Thyroid gland (tissue), 4 donors: ENCODE data around the gene MPG. TPM values are rescaled to one million over a fixed set of nuclear protein-coding genes. Genes with fewer than 3 reads are reported as not detected.
A peak's percentile ranks its signal among the peaks of the same experiment; 100 is the strongest.
"Not testable (repeated sequence)": the region's sequence is repeated elsewhere in the genome, so short reads cannot be mapped to it uniquely, and the experiment has no call there.

ENCODE experiments used
- DNase-seq, 2 donors: peaks; one replicate each; pipeline ENCODE4 v3.0.0-alpha.2; 2019
- H3K27ac ChIP-seq, 3 donors: fragments of 200-600 bp; sonication (generic); 1 replicate in 2 of 3; 2 replicates in 1 of 3; pipeline ENCODE4 v1.5.1; 2016 to 2019; ENCODE audit warnings: mild to moderate bottlenecking in 1 of 3, moderate library complexity in 1 of 3
- H3K27me3 ChIP-seq: fragments of 200-600 bp; sonication (generic); one replicate; pipeline ENCODE4 v1.5.1; 2019
- H3K36me3 ChIP-seq, 2 donors: fragments of 200-600 bp; sonication (generic); one replicate each; pipeline ENCODE4 v1.5.1; 2016 to 2019
- H3K4me1 ChIP-seq, 2 donors: fragments of 200-600 bp; sonication (generic); one replicate each; pipeline ENCODE4 v1.5.1; 2017 to 2019
- H3K4me3 ChIP-seq, 3 donors: fragments of 200-600 bp; sonication (generic); replicated peaks in 1 of 3; 1 replicate in 2 of 3; 2 replicates in 1 of 3; pipeline ENCODE4 v1.5.1; 2016; ENCODE audit warnings: mild to moderate bottlenecking in 1 of 3
- H3K9me3 ChIP-seq: fragments of 200-600 bp; sonication (generic); one replicate; pipeline ENCODE4 v1.5.1; 2017
- CTCF ChIP-seq, 6 experiments: fragments of 200-600 bp in 3 of 6; fragments of 450-650 bp in 3 of 6; sonication (generic) in 3 of 6; IDR thresholded peaks; one replicate each; pipeline ENCODE4 v1.5.1; 2016 to 2019; ENCODE audit warnings: antibody characterized with exemption in 6 of 6, mild to moderate bottlenecking in 2 of 6, inconsistent platforms in 1 of 6, moderate library complexity in 1 of 6
- POLR2A ChIP-seq, 2 donors: fragments of 450-650 bp; IDR thresholded peaks; one replicate each; pipeline ENCODE4 v1.6.1; 2017; ENCODE audit warnings: antibody characterized with exemption in 2 of 2, mild to moderate bottlenecking in 2 of 2, moderate library complexity in 1 of 2
- WGBS, 2 donors: methylation state at CpG; one replicate each; pipeline ENCODE4 v1.1.5; 2017; 5-methylcytosine and 5-hydroxymethylcytosine counted together
- intact Hi-C: fragments of 100-400 bp; cut with DNase I; formaldehyde crosslinking; loops from one replicate; pipeline ENCODE4 v1.15.1; 2023
- total RNA-seq, 4 donors: library from RNA; depleted of rRNA; stranded (reverse); fragments of >200 nt; gene quantifications; one replicate each; pipeline ENCODE4 v1.2.3, GENCODE V29; 2016

The MPG gene
- total RNA-seq, 4 donors from 2014 or later: 75.8 to 150 (median 104) TPM

GRCh38 chr16:44655-45054, 33.4 kb upstream of the MPG start:
- Histone ChIP-seq H3K4me3 (no peak overlapping the region), H3K36me3 (peaks cover 0 to 11% of the 10 kb centered on the region in 2 donors), H3K4me1 (no peaks in the 10 kb centered on the region), H3K27me3 (no peaks in the 10 kb centered on the region), H3K9me3 (no peaks in the 10 kb centered on the region), H3K27ac (no peak overlapping the region)
- 93 to 95% methylated on average over 8 of the region's 8 CpGs for WGBS, 2 donors
- TF ChIP-seq CTCF (IDR thresholded peaks at IDR 0.05) (no peak), POLR2A (IDR thresholded peaks at IDR 0.05) (no peak)
- intact Hi-C loops: no loop called here
- no peak for DNase-seq

- Histone ChIP-seq H3K9me3 (no peaks in the 10 kb centered on the region), H3K27me3 (no peaks in the 10 kb centered on the region), H3K4me3 (no peak overlapping the region), H3K4me1 (no peaks in the 10 kb centered on the region), H3K36me3 (peaks cover 0 to 11% of the 10 kb centered on the region in 2 donors), H3K27ac (no peak overlapping the region)
- 96 to 97% methylated on average over 5 of the region's 5 CpGs for WGBS, 2 donors
- no peak for DNase-seq
- no peak for TF ChIP-seq CTCF (IDR thresholded peaks at IDR 0.05)
- TF ChIP-seq POLR2A (IDR thresholded peaks at IDR 0.05): no peak
- intact Hi-C loops: no loop called here
These were observed 32.6 kb upstream of the MPG start for GRCh38 chr16:45454-45853.

GRCh38 chr16:46510-46909, 31.5 kb upstream of the MPG start:
- DNase-seq, H3K27me3 ChIP-seq, H3K4me1 ChIP-seq, intact Hi-C loops, H3K9me3 ChIP-seq, H3K27ac ChIP-seq, H3K4me3 ChIP-seq: not testable (repeated sequence)
- WGBS, 2 donors: 96% methylated on average over 7 of the region's 7 CpGs
- peaks cover 0 to 11% of the 10 kb centered on the region in 2 donors for H3K36me3 ChIP-seq

GRCh38 chr16:47234-47633, 30.8 kb upstream of the MPG start:
- H3K9me3 ChIP-seq: no peaks in the 10 kb centered on the region
- TF ChIP-seq CTCF (IDR thresholded peaks at IDR 0.05) (no peak), POLR2A (IDR thresholded peaks at IDR 0.05) (no peak)
- H3K4me1 ChIP-seq: peaks cover 9 to 16% of the 10 kb centered on the region in 2 donors
- no peak overlapping the region for H3K27ac ChIP-seq
- 97 to 98% methylated on average over 6 to 7 of the region's 7 CpGs for WGBS, 2 donors
- H3K36me3 ChIP-seq: peaks cover 0 to 11% of the 10 kb centered on the region in 2 donors
- intact Hi-C loops: no loop called here
- H3K27me3 ChIP-seq: no peaks in the 10 kb centered on the region
- no peak overlapping the region for H3K4me3 ChIP-seq
- DNase-seq: no peak

GRCh38 chr16:50769-51591, 27.0 kb upstream of the MPG start:
- no peak for DNase-seq
- H3K9me3 ChIP-seq: no peaks in the 10 kb centered on the region
- 89 to 90% methylated on average over 15 of the region's 15 CpGs for WGBS, 2 donors
- peak overlapping the region in 2 of 3 donors; percentile 22 to 48 for H3K27ac ChIP-seq
- TF ChIP-seq CTCF (IDR thresholded peaks at IDR 0.05) (no peak), POLR2A (IDR thresholded peaks at IDR 0.05) (no peak)
- intact Hi-C loops: no loop called here
- H3K27me3 ChIP-seq: no peaks in the 10 kb centered on the region
- peaks cover 2 to 14% of the 10 kb centered on the region in 2 donors for H3K36me3 ChIP-seq
- H3K4me3 ChIP-seq: no peak overlapping the region
- H3K4me1 ChIP-seq: peaks cover 14 to 23% of the 10 kb centered on the region in 2 donors
